HuH-7 (cell line): Measurements from ENCODE around the gene ATOX1.
A peak's percentile ranks its signal among the peaks of the same experiment; 100 is the strongest.
"Not testable (repeated sequence)": the region's sequence is repeated elsewhere in the genome, so short reads cannot be mapped to it uniquely, and the experiment has no call there.

ENCODE experiments used
- DNase-seq: peaks from one replicate; pipeline ENCODE4 v3.0.0; 2011; ENCODE audit warnings: low spot score

The ATOX1 gene

GRCh38 chr5:151733358-151734063, 24.9 kb downstream of the ATOX1 start:
- DNase-seq, result no peak

DNA sequence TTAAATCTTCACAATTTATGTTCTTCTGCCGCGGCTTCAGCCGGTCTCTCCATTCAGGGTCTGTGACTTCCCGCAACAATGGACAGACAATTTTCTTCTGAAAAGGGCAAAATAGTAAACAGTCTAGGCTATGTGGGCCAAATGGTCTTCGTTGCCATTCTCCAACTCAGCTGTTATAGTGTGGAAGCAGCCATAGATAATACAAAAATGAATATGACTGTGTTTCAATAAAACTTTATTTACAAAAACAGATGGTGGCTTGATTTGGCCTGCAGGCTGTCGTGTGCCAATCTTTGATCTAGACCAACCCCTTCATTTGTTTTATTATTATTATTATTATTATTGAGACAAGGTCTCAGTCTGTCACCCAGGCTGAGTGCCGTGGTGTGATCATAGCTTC, 28.1 kb downstream of the ATOX1 start:
- no peak for DNase-seq

GRCh38 chr5:151729597-151729996, 28.8 kb downstream of the ATOX1 start:
- DNase-seq, result not testable (repeated sequence)

GRCh38 chr5:151724360-151724759, 34.1 kb downstream of the ATOX1 start:
- DNase-seq, result no peak

DNA sequence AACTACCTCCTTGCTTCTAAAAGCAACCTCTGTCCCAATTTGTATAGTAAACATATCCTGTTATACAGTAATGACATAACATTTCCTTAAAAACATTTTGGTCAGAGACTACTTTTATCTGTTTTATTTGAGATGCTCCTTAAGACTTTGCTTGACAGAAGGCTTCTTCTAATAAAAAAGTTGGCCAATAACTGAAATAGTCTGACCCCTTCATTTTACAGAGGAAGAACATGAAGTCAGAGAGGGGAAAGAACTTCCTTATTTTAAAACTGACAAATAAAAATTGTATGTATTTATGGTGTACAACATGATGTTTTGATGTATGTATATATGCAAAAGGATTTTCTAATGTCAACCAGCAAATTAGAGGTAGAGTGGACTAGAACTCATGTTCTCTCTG, 35.9 kb downstream of the ATOX1 start:
- DNase-seq, result no peak

DNA sequence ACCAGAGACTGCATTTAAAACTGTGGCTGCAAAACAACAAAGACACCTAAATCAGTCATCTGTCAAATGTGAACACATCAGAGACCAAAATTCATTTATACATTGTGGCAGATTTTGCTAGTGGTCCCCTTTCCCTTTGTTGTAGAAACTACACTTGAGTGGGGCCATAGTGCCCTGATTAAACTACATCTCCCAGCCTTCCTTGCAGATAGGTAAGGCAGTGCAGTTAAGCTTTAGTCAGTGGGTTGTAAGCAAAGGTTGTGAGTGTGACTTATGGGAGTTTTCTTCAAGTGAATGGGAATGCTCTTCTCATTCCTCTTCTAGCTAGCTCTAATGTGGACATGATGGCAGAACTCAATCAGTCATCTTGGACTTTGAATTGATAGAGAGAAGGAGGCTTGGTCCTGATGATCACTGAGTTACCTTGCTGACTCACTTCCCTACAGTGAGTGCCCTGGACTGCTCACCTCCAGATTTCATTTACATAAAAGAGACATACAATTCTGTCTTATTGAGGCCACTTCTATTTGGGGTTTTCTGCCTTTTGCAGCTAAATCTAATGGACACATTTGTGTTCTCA, 36.5 kb downstream of the ATOX1 start:
- no peak for DNase-seq

- DNase-seq, result no peak
Measured at GRCh38 chr5:151721087-151721646, 37.3 kb downstream of the ATOX1 start.

GRCh38 chr5:151720215-151720614, 38.2 kb downstream of the ATOX1 start:
- DNase-seq, result no peak

GRCh38 chr5:151719228-151720000, 39.0 kb downstream of the ATOX1 start:
- no peak for DNase-seq

GRCh38 chr5:151718646-151719045, 39.8 kb downstream of the ATOX1 start:
- DNase-seq, result no peak

DNA sequence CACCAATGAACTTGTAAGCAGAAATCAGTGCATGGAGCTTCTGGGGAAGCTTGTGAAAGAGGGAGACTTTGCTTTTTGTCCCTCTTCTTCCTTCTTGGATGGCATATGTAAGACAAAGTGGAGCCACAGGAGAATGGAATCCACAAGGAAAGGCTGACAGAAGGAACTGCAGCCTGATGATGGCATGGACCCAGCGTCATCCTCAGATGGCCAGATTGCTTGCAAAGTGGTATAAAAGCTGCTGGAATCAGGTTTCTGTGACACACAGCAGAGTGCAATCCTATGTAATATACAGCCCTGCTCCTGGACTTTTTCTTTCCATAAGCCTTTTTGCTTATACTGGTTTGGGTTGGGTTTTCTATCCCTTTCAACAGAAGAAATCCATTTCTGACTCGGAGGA, 40.3 kb downstream of the ATOX1 start:
- no peak for DNase-seq

DNA sequence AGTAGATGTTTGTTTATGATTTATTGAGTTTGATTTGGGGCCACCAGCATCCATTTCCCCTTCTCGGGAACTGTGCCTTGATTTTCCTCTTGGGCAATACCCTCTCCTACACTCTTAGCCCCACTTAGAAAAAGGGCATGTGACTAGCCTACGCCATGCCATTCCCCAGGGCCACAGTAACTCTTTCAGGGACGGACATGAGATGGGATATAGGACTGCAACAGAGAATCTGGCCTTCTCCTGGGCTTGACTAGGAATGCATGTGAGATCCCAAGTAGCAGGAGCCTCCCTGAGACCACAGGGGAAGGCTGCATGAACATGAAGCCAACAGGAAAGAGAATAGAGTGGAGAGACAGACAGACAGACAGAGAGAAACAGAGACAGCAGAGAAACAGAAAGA, 41.0 kb downstream of the ATOX1 start:
- DNase-seq, result no peak

GRCh38 chr5:151709109-151709735, 49.2 kb downstream of the ATOX1 start:
- DNase-seq, result no peak

DNA sequence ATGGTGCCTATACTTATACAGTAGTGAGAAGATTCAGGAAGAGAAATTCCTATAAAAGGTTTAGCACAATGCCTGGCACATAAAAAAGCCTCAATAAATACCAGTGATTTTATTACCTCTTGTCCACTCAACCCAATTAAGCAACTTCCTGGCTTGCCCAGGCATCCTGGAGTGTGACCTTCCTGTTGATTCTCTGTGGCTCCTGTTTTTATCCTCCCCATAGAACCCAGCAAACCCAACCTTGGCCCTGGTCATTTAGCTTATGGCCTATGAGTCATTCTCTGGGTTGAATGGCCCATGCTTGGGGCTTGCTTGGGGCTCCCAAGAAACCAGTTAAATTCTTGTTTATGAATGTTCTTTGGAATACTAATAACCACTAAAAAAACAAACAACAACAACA, 50.3 kb downstream of the ATOX1 start:
- peak; percentile 20 for DNase-seq

DNA sequence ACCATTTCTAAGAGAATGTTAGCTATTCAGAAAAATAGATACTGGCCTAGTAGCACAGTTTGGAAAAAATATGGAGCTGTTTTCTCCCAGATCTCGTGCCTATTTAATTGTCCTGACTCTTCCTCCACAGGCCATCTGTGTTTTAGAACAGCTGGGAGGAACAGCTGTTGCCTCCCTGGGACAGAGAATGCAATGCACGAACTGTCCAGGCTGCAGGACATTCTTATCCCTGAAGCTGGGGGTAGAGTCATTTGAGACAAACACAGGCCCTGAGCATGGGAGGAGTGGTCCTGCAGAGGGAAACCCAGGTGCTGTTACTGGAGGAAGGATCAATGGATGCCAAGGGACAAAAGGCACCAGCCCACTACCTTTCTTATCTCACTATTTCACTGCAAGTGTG, 50.9 kb downstream of the ATOX1 start:
- DNase-seq, result no peak

DNA sequence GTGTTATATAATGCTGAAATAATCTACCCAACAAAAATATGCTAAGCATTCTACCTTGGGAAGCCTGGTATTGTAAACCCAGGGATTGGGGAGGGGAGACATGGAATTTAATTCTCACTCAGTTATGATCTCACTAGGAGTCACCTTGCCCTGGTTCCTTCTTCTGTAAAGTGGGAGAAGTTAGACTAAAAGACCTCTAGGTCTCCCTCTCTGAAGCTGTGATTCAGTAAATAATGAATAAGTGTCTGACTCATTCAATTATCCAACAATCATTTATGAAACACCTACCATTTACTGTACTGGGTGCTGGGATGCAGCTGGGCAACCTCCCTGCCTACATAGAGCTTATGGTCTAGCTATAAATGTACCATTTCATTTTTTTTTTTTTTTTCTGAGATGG, 51.5 kb downstream of the ATOX1 start:
- no peak for DNase-seq

DNA sequence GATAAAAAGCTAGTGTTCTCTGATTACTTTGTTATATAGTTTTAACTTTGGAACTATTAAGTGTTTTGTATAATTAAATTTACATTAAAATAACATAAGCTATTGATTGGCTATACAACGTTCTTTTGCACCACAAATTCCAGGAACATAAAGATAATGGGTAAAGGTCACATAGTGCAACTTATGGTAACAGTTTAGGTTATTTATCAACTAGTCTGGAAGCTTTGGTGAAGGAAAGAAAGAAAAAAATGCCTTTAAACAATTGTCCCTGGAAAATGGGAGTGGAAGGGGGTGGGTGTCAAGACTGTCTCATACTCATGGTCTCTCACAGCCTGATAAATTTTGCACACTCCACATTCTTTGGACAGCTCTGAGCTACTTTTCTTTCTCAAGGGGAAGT, 54.7 kb downstream of the ATOX1 start:
- no peak for DNase-seq

DNA sequence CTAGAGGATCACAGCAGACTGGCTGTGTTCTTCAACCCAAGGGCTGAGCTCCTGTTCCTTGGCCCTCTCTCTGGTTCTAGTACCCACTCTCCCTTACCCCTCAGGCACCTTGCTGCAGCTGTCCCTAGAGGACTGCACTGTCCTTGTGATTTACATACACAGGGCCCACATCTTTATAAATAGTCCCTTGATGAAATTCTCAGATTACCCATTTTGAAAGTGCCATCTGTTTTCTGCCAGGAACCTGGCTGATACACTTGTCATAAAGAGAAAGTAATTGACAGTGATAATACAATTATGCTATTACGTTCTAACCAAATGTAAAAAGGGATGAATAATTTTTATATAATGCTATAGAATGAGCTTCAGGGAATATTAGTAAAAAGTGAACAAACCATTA, 55.2 kb downstream of the ATOX1 start:
- DNase-seq, result no peak

- no peak for DNase-seq
Measured at GRCh38 chr5:151700820-151701219, 57.6 kb downstream of the ATOX1 start.

DNA sequence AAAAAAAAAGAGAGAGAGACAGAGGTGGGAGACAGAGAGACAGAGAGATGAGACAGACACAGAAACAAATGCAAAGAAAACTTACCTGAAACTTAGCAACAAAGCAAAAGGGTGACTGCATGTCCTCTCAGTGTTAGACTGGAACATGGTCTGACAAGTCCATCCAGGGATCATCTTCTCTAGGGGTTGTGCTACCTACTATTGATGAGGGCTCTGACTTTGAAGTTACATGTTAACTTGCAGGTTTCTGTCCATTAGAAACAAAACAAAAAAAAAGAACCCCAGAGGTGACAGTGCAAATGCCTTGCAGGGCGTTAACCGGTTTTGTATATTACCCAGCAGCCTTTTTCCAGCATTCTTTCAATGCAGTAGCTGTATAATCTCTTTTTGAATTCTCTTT, 58.1 kb downstream of the ATOX1 start:
- DNase-seq, result no peak

GRCh38 chr5:151699071-151699901, 59.1 kb downstream of the ATOX1 start:
- DNase-seq, result peak; percentile 34

DNA sequence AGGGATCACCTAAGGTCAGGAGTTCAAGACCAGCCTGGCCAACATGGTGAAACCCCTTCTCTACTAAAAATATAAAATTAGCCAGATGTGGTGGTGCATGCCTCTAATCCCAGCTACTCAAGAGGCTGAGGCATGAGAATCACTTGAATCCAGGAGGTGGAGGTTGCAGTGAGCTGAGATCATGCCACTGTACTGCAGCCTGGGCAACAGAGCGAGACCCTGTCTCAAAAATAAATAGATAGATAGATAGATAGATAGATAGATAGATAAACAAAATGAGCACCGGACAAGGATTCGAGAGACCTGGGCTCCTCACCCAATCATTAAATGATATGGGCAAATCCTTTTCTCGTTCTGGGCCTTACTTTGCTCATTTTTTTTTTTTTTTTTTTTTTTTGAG, 60.4 kb downstream of the ATOX1 start:
- not testable (repeated sequence) for DNase-seq
